ENCODE results near the gene C1GALT1. TPM values are rescaled to one million over a fixed set of nuclear protein-coding genes. Genes with fewer than 3 reads are reported as not detected.
A peak's percentile ranks its signal among the peaks of the same experiment; 100 is the strongest.

C1GALT1 gene
- total RNA-seq, 4 donors from 2014 or later = 17.6 to 38.3 (median 30.8) TPM

DNA sequence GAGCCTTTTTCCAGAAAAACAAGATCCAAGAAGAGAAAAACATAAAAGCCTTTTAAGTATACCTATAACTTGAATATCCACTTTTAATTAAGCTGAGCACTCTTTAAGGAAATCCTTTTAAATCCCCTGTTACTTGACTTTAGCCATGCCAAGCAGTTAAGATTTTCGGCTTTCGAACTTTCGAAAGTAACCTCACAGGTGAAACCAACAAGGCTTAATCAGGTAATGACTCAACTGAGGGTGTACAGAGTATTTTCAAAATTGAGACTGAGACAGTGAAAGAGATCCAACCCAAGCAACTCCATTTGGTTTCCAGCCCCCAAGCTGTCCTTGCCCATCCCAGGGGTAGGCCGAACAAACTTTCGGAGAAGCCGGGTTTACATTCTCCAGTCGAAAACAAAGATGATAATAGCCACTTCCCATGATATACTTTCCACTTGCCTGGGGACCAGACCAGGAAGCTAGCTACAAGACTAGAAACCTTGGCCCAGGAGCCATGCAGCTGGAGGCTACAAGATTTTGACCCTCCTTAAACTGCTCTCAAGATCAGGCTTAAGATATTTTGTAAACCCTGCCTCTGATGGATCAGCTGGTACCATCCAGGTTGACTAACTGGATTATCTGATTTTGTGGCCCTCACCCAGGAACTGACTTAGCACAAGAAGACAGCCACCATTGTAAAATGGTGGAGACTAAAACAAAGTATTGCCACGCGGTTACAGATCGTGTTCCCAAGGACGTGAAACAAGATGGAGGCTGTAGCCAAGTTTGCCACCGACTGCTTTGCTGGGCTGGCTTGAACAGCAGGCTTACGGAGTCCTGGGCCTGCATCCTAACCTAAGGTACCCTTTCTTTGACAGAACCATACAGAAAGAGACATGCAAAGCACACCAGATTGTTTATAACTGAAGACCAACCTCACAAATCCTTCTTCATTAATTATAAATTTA lies 32.3 kb downstream of the C1GALT1 start:
- TF ChIP-seq, protein P1, sequence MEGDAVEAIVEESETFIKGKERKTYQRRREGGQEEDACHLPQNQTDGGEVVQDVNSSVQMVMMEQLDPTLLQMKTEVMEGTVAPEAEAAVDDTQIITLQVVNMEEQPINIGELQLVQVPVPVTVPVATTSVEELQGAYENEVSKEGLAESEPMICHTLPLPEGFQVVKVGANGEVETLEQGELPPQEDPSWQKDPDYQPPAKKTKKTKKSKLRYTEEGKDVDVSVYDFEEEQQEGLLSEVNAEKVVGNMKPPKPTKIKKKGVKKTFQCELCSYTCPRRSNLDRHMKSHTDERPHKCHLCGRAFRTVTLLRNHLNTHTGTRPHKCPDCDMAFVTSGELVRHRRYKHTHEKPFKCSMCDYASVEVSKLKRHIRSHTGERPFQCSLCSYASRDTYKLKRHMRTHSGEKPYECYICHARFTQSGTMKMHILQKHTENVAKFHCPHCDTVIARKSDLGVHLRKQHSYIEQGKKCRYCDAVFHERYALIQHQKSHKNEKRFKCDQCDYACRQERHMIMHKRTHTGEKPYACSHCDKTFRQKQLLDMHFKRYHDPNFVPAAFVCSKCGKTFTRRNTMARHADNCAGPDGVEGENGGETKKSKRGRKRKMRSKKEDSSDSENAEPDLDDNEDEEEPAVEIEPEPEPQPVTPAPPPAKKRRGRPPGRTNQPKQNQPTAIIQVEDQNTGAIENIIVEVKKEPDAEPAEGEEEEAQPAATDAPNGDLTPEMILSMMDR (IDR thresholded peaks at IDR 0.05) = no peak
- no peak for ATAC-seq (ENCODE audit: low FRiP score)
- no peak for DNase-seq (ENCODE audit: low spot score)

DNA sequence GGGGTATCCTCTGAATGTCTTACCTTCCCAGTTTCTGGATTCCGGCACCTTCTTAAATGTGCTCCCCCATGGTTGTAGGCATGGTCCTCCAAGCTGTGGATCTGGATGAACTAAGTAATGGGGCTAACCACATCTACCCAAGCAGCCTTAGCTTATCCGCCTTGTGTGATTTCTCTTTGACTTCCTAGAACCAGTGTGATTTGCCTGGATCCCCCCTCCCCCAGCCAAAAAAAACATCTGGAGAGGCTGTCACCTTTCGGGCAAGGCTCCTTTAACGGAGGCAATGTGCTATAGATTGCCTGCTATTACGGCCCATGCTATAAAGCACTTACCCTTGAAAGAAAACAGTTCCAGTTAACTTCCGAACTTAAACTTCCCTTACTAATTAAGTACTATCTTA lies 33.9 kb downstream of the C1GALT1 start:
- TF ChIP-seq, protein P1 (IDR thresholded peaks at IDR 0.05) = no peak
- DNase-seq (ENCODE audit: low spot score) (no peak), ATAC-seq (ENCODE audit: low FRiP score) (no peak)

DNA sequence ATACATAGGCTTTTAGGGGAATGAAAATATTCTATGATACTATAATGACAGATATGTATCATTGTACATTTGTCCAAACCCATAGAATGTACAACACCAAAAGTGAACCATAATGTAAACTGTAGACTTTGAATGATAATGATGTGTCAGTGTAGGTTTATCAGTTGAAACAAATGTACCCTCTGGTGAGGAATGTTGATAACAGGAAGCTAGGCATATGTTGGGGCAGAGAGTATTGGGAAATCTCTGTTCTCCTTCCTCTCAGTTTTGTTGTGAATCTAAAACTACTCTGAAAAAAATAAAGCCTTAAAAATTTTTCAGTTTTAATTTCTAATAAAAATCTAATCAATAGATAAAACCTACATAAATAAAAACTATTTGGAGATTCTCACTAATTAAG lies 36.9 kb downstream of the C1GALT1 start:
- no peak for ATAC-seq (ENCODE audit: low FRiP score)
- TF ChIP-seq, protein P1 (IDR thresholded peaks at IDR 0.05) = no peak
- no peak for DNase-seq (ENCODE audit: low spot score)

DNA sequence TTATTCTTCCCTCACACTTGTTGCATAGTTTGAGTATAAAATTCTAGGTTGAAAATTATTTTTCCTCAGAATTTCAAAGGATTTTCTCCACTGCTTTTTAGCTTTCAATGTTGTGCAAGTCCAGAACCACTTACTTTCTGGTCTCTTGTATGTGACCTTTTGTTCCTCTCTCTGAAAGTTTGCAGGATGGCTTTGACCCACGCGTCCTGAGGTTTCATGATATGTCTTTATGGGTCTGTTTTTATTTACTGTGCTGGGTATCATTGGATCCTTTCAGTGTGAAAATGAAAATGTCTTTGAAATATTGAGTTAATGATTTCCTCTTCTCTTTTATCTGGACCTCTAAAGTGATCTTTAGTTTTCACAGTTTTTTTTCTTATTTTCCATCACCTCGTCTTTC lies 38.5 kb downstream of the C1GALT1 start:
- TF ChIP-seq, protein P1 (IDR thresholded peaks at IDR 0.05) = no peak
- no peak for DNase-seq (ENCODE audit: low spot score)
- ATAC-seq (ENCODE audit: low FRiP score) = no peak

DNA sequence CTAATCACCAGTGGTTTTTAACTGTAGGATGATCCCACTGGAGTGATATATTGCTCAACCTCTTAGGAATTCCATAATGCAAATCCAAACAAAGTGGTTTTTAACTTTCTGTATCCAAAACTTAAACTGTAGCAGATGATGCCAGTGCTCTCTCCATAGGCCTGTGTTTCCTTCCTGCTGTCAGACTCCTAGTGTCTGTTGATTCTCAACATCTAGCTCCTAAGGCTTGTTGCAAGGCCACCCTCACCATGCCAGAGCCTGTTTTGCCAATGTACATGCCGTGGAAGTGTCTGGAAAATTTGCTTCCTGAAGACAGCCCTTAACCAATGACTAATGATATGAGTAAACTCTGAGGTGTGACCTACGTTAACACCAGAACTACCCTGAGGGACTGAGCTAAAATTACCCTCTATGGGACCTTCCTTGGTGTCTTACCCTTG lies 39.3 kb downstream of the C1GALT1 start:
- TF ChIP-seq, protein P1 (IDR thresholded peaks at IDR 0.05) = no peak
- no peak for DNase-seq (ENCODE audit: low spot score)
- peak; percentile 70 for ATAC-seq (ENCODE audit: low FRiP score)

DNA sequence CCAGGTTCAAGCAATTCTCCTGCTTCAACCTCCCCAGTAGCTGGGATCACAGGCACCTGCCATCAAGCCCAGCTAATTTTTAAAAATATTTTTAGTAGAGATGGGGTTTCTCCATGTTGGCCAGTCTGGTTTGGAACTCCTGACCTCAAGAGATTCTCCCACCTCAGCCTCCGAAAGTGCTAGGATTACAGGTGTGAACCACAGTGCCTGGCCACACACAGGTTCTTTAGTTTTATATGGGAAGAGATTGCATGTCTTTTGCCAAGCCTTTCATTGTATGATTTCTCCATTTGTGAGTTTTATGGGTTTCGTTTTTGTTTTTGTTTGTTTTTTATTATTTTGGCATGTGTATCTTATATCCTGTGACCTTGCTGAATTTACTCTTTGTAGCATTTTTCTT lies 40.9 kb downstream of the C1GALT1 start:
- TF ChIP-seq, protein P1 (IDR thresholded peaks at IDR 0.05) = no peak
- ATAC-seq (ENCODE audit: low FRiP score) (no peak), DNase-seq (ENCODE audit: low spot score) (no peak)

DNA sequence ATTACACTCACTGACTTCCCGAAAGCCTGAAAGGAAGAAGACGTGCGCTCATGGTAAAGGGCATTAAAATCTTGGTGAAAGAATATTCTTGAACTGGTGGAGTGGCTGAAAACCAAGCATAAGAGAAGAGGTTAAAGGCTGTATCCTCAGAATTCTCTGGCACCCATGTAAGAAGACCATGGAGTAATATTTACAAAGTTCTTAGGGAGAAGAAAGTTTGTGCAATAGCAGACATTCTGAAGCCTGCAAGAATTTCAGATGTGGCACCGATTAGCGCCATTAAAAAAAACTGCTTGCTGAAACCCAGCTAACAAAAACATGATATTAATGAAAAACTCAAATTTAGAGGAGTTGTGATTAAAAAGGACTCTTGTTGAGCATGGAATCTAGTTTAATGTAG lies 44.1 kb downstream of the C1GALT1 start:
- TF ChIP-seq, protein P1 (IDR thresholded peaks at IDR 0.05) = no peak
- no peak for DNase-seq (ENCODE audit: low spot score)
- no peak for ATAC-seq (ENCODE audit: low FRiP score)
